NB4 (cell line): Measurements from ENCODE around the gene CCSER1.

ENCODE experiments used
- DNase-seq: peaks from one replicate; pipeline ENCODE4 v3.0.0; 2010; ENCODE audit warnings: low read depth
- H3K4me3 ChIP-seq: one replicate; pipeline ENCODE4 v1.5.1; 2011; ENCODE audit warnings: mild to moderate bottlenecking, low read depth, low read length, moderate library complexity
- MYC ChIP-seq: IDR thresholded peaks from 2 replicates; pipeline ENCODE4 v1.6.1; 2011; ENCODE audit warnings: low read depth, low read length
- POLR2A ChIP-seq: IDR thresholded peaks from 2 replicates; pipeline ENCODE4 v1.6.1; 2011; ENCODE audit warnings: mild to moderate bottlenecking; ENCODE audit not compliant: insufficient read length; ENCODE audit errors: extremely low read depth
- TF ChIP-seq, protein P1 (sequence below): IDR thresholded peaks from one replicate; pipeline ENCODE4 v1.5.1; 2012; ENCODE audit warnings: low read depth, low read length
- TF ChIP-seq, protein P2 (sequence below): IDR thresholded peaks from 2 replicates; pipeline ENCODE4 v1.6.1; 2011; ENCODE audit warnings: low read depth, low read length

The CCSER1 gene

DNA sequence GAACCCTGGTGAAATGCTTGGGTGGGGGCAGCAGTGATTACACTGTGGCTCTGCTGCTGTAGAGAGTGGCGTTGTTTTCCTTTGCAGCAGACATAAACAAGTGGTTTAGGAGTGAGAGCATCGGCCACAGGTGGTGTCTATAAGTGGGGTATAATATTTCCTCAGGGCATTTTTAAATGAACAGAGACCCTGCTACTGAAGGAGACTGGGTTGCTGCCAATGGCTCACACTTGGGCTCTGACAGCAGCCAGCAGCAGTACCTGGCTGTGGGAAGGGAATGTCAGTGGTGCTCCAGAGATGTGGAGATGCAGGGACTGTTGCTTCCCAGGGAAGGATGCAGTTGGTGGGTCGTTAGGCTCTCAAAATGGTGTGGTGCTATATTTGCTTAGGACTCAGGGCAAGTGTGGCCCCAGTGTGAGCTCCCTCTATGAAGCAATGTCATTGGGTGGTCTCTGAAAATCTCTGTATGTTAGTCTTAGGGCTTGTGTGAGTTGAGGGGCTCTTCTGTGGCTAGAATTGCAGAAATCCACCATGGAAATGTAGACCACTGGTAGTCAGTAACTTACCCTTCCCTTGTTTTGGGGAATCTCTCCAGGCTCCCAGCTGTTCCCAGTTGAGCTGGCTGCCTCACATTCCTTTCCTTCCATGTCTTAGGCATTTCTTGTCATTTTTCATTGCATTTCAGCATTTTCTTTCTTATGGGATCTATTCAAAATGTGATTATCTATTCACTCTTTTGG lies 1153.5 kb downstream of the CCSER1 start:
- no peak for TF ChIP-seq POLR2A
- TF ChIP-seq, protein P1, sequence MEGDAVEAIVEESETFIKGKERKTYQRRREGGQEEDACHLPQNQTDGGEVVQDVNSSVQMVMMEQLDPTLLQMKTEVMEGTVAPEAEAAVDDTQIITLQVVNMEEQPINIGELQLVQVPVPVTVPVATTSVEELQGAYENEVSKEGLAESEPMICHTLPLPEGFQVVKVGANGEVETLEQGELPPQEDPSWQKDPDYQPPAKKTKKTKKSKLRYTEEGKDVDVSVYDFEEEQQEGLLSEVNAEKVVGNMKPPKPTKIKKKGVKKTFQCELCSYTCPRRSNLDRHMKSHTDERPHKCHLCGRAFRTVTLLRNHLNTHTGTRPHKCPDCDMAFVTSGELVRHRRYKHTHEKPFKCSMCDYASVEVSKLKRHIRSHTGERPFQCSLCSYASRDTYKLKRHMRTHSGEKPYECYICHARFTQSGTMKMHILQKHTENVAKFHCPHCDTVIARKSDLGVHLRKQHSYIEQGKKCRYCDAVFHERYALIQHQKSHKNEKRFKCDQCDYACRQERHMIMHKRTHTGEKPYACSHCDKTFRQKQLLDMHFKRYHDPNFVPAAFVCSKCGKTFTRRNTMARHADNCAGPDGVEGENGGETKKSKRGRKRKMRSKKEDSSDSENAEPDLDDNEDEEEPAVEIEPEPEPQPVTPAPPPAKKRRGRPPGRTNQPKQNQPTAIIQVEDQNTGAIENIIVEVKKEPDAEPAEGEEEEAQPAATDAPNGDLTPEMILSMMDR, result no peak
- TF ChIP-seq MYC, result no peak
- TF ChIP-seq, protein P2, sequence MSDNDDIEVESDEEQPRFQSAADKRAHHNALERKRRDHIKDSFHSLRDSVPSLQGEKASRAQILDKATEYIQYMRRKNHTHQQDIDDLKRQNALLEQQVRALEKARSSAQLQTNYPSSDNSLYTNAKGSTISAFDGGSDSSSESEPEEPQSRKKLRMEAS, result no peak
- no peak overlapping the region for H3K4me3 ChIP-seq
- DNase-seq, result no peak

DNA sequence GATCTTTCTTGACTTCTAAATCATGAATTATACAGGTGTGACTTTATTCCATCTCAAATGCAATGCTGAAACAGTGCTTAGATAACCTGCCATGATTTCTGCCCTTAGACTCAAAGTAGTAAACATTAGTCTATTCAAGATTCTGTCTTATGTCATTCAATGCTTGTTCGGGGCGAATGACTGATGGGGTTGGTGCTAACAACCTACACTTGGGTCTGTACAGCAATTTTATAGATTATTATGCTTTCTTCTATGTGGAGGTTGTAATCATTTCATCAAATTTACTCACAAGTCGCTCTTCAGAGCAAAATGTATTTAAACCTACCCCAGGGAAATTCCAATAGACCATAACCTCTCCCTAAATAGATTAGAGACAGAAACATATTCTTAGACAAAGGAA lies 1155.0 kb downstream of the CCSER1 start:
- DNase-seq, result no peak
- no peak for TF ChIP-seq POLR2A
- TF ChIP-seq, protein P2, result no peak
- TF ChIP-seq, protein P1, result no peak
- no peak for TF ChIP-seq MYC
- H3K4me3 ChIP-seq, result no peak overlapping the region

DNA sequence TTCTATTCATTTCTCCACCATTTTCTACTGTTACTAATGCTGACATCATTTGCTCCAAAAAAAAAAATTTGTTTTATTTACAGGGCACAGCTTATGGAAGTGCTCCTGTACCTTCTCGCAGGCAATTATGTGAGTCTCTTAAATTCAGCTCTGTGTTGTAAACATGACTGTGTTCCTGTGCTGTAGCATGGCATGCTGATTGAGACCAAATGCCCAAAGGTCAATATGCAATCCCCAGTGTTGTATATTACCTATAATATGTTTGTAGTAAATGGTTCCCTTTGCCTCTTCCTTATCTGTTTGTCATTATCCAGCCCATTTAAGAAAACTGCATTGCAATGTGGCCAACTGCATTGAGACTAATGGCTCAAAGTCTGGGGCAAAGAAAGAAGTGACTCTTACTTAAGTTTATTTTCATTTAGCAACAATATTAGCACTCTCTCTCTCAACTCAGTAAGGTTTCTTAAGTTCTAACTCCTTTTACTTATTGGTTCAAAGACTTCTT lies 1156.6 kb downstream of the CCSER1 start:
- no peak for TF ChIP-seq POLR2A
- TF ChIP-seq, protein P1, result no peak
- H3K4me3 ChIP-seq, result no peak overlapping the region
- DNase-seq, result no peak

DNA sequence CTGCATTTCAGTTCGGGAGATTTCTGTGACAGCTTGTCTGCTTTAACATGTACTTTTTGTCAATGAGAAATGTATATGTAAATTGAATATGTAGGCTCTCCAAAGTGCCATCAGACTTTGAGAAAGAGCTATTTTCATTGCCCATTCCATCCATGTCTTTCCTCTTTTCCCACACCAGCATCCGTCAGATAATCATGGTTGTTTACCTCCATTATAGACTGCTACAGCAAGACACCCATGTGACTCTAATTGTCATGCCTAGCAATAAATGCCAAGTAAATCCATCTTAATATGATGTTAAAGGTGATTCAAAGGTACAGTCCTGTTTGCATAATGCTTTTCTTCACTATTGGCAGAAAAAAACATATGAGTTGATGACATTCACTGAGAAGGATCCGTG lies 1157.3 kb downstream of the CCSER1 start:
- H3K4me3 ChIP-seq, result no peak overlapping the region
- TF ChIP-seq, protein P1, result no peak
- no peak for TF ChIP-seq MYC
- no peak for DNase-seq

DNA sequence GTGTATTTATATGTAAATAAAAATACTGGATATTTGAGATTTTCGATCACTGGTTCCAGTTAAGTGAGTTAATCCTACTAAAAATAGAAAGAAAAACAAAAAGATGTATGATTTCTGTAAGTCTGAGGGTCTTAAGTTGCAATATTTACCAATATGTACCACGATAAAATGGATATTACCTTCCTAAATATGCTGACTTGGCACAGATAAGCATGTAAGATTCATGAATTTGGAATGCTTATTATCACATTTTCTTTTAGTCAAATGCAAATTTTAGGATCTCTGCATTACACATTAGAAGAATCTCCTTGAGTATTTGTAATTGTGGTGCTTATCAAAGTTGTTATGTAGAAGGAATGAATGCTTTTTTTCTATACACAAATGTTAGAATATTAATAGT lies 1158.3 kb downstream of the CCSER1 start:
- H3K4me3 ChIP-seq, result no peak overlapping the region
- no peak for DNase-seq
- TF ChIP-seq POLR2A, result no peak
- TF ChIP-seq, protein P1, result no peak
- no peak for TF ChIP-seq MYC
- TF ChIP-seq, protein P2, result no peak
